ENCODE measurements around the gene DIAPH2.

DIAPH2 gene

DNA sequence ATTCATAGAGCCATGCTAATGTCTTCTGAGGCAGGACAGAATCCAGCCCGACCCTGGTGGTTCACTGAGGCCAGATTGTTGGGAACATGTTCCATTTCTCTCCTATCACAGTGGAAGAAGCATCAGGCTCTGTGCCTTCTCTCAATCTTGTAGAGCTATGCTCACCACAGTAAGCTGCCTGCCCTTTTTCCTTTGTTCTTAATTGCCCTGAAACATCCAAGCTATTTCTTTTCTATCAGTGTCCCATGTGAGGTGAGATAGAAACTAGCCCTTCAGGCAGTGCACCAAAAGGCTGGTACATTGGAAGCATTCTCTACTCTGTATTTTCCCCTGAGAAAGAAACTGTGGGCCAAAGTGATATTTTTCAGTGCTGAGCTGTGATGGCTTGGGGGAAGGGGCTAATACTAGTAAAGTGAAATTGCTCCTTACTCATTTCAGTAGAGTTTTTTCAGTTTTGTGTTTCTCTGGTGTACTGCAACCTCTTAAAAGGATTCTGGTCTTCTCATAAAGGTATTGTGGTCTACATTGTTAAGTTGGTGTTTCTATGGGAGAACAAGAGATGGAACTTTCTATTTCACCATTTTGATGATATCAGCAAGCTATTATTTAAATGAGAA is 810.2 kb downstream of the DIAPH2 start:
- TF ChIP-seq, protein P1, sequence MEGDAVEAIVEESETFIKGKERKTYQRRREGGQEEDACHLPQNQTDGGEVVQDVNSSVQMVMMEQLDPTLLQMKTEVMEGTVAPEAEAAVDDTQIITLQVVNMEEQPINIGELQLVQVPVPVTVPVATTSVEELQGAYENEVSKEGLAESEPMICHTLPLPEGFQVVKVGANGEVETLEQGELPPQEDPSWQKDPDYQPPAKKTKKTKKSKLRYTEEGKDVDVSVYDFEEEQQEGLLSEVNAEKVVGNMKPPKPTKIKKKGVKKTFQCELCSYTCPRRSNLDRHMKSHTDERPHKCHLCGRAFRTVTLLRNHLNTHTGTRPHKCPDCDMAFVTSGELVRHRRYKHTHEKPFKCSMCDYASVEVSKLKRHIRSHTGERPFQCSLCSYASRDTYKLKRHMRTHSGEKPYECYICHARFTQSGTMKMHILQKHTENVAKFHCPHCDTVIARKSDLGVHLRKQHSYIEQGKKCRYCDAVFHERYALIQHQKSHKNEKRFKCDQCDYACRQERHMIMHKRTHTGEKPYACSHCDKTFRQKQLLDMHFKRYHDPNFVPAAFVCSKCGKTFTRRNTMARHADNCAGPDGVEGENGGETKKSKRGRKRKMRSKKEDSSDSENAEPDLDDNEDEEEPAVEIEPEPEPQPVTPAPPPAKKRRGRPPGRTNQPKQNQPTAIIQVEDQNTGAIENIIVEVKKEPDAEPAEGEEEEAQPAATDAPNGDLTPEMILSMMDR (IDR thresholded peaks at IDR 0.05) = no peak

DNA sequence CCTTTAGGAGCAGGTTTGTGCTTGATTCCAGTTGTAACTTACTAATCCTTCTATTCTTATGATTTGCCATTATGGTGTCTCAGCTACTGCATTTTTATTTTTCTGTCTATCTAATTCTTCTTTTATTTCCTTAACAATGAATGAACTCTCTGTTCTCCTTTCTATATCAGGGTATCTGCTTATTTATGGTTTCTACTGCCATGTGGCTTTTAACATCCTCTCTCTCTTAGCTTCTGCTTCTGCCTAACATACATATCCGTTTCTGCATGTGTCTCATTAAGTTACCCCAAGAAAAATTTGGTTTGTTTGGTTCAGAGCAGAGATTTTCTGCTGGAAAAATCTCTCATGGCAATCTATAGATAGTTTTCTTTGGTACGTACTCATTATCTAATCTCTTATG is 813.5 kb downstream of the DIAPH2 start:
- TF ChIP-seq, protein P1 (IDR thresholded peaks at IDR 0.05) = no peak

DNA sequence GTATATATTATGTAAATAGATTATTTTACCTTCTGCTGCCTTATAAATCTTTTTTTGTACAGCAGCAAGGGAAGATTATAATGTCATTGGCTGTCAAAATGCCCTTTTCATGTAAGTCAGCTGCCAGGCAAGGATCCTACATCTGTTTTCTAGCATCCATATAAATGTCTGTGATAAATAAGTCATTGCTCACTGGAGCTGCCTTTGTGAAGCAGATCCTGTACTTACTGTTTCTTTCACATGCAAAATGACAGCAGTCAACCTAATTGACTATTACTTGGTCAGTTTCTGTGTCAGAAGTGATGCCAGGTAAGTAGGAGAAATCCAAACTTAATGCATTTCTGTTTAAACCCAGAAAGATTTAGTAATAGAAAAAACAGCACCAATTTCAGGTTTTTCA is 819.8 kb downstream of the DIAPH2 start:
- TF ChIP-seq, protein P1 (IDR thresholded peaks at IDR 0.05) = no peak

DNA sequence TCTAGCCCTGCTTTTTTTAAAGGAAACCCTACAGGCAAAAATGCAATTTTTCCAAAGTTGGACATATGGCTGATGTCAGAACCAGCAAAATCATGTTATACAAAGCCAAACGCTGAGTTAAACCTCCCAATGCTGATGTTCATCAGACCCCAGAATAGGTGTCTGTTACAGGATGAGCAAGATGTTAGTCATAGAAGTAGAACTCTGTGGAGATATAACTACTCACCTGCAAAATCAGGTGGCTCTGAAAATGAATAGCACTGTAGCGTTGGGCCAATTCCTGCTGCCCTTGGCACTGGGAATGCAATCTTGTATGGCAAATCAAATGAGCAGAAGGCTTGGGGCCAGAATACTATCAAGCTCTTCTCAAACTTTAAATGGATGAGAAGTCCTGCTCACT is 833.1 kb downstream of the DIAPH2 start:
- TF ChIP-seq, protein P1 (IDR thresholded peaks at IDR 0.05) = no peak

DNA sequence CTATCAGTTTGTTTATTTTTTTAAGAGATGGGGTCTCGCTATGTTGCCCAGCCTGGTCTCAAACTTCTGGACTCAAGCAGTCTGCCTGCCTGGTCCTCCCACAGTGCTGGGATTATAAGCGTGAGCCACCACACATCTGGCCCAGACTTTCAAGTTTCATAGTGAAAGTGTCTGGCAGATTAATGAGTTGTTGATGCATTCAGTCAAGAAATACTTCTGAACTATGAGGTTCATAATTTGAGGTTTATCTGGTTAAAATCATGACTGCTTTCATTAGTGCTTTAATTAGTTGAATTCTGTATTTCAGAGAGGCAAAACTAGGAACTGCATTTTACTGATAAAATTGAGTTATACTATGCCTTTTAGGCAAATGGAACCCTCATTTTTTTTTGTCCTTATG is 837.7 kb downstream of the DIAPH2 start:
- TF ChIP-seq, protein P1 (IDR thresholded peaks at IDR 0.05) = no peak

DNA sequence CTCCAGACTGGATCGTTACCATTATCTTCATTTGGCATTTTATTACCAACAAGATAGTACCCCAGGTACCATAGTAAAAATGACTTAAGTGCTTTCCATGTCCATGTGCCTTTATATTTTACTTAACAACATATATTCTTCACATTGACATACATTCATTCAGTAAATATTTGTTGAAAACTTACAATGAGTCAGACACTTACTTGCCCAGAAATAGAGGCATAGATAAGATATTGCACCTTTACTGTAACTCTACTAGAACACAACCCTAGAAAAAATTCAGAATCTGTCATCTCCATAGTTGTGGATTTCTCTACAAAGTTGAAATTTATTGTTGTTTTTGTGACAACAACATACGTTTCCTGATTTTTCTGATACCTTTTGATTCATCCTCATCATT is 839.7 kb downstream of the DIAPH2 start:
- TF ChIP-seq, protein P1 (IDR thresholded peaks at IDR 0.05) = no peak

DNA sequence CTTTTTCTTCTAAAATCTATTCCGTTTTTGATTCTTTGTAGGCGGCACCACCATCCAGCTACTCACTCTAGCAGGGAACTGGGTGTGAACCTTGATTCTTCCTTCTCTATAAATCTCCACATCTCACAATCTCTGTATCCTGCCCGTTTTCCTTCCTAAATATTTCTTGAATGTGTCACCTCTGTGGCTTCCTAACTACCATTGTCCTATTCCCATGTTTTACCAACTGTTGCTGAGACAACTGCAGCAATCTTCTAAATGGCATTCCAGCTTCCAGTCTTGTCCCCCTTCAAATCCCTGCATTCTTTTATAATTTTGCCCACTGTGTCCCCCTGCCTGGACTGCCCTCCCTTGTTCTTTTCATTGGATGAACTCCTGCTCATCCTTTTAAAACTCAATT is 840.4 kb downstream of the DIAPH2 start:
- TF ChIP-seq, protein P1 (IDR thresholded peaks at IDR 0.05) = no peak

DNA sequence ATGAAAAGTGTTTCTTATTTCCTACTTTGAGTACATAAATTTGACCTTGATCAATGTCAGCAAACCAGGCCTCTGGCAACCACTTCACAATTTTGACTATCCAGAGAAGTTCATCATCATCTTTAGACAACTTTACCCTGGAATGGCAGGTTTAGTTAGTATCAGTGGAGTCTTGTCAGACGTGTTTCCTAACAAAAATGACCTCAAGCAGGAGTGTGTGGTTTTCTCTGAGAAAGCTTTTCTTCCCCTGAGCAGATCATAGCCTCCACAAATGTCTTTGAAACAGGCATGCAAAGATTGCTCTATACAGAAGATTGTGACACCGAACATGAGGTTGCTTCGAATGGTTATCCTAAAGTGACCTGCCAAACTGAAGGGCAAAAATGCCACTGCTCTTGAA is 841.3 kb downstream of the DIAPH2 start:
- TF ChIP-seq, protein P1 (IDR thresholded peaks at IDR 0.05) = no peak
